Measurements from ENCODE around the gene TSPAN18. TPM values are rescaled to one million over a fixed set of nuclear protein-coding genes. Genes with fewer than 3 reads are reported as not detected.

Gene TSPAN18
- total and polyA plus RNA-seq, 2 of the 8 experiments (the other 6 are each of a cell fraction or from before 2014, with no cell fraction given): 5.2 to 10.2 TPM

DNA sequence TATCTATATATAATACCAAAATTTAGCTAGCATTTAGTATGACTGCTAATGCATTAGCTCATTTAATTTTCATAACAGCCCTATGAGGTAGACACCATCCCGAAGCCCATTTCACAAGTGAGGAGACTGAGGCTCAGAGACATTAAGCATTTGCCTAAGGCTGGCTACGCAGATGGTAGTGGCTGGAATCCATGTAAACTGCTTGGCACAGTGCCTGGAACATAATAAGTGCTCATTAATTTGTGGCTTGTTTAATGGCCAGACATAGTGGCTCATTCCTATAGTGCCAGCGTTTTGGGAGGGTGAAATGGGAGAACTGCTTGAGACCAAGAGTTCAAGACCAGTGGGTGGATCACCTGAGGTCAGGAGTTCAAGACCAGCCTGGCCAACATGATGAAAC lies 241.7 kb downstream of the TSPAN18 start (continued):
- TF ChIP-seq CBX5 (IDR thresholded peaks at IDR 0.05; ENCODE audit: low read depth, low read length) (no peak), SP4 (IDR thresholded peaks at IDR 0.05; ENCODE audit: low read length) (no peak), GTF2F1 (IDR thresholded peaks at IDR 0.05; ENCODE audit: borderline replicate concordance, low read depth, low read length) (no peak)
